HepG2 (cell line): Measurements from ENCODE around the gene LDLRAD4. TPM values are rescaled to one million over a fixed set of nuclear protein-coding genes. Genes with fewer than 3 reads are reported as not detected.

Experiments
- ATAC-seq: fragments of 200-7000 bp; cut with Tn5 transposase; 3 replicates; pipeline ENCODE4 v1.9.1; 2020; ENCODE audit warnings: mild to moderate bottlenecking, moderate library complexity
- BruUV-seq: library from RNA; stranded (reverse); fragments of 400-500 nt; replicated peaks from 2 replicates; lab custom pipeline; 2021; lab: Mats Ljungman, UMichigan
- CTCF ChIA-PET: fragments of 300-600 bp; formaldehyde crosslinking; extraction: SDS; loops from one replicate; lab custom pipeline; 2021; ENCODE audit warnings: low total read pairs, inconsistent platforms, low intra/inter-chr PET ratio; lab: Yijun Ruan, JAX
- POLR2A ChIA-PET: fragments of 350-600 bp; sonication (Branson Sonifier 250); formaldehyde crosslinking; loops from one replicate; lab custom pipeline; 2020; ENCODE audit warnings: antibody characterized with exemption, inconsistent platforms; lab: Yijun Ruan, JAX
- DNase-seq: peaks from one replicate; pipeline ENCODE4 v3.0.0-alpha.2; 2015; ENCODE audit warnings: low spot score
- FAIRE-seq: peaks from 3 replicates; lab custom pipeline; 2011; peaks lifted over from hg19 to GRCh38; lab: Jason Lieb, UNC
- H2AFZ ChIP-seq: one replicate; pipeline ENCODE4 v1.6.1; 2011; ENCODE audit warnings: low read length, inconsistent platforms
- H3K27ac ChIP-seq: fragments of 300-600 bp; 3 replicates; pipeline ENCODE4 v1.8.0; 2011; ENCODE audit warnings: mixed run types, mild to moderate bottlenecking, mixed read lengths, low read length, inconsistent platforms; ENCODE audit not compliant: insufficient read depth; ENCODE audit errors: extremely low read length
- H3K27me3 ChIP-seq, 2 experiments: fragments of 200-600 bp in 1 of 2; 2 replicates in 1 of 2; 3 replicates in 1 of 2; pipeline versions ENCODE4 v1.6.0 to v1.8.0; 2011; ENCODE audit warnings: low read length in 2 of 2, mild to moderate bottlenecking in 2 of 2, moderate library complexity in 2 of 2, inconsistent platforms in 1 of 2; ENCODE audit not compliant: insufficient read depth in 2 of 2, control insufficient read depth in 1 of 2
- H3K36me3 ChIP-seq, 2 experiments: fragments of 200-600 bp in 1 of 2; replicated peaks in 1 of 2; 2 replicates in 1 of 2; 3 replicates in 1 of 2; pipeline versions ENCODE4 v1.5.1 to v1.8.0; 2011; ENCODE audit warnings: low read length in 2 of 2, inconsistent platforms in 1 of 2; ENCODE audit not compliant: insufficient read depth in 2 of 2, control insufficient read depth in 1 of 2
- H3K4me1 ChIP-seq: 2 replicates; pipeline ENCODE4 v1.5.1; 2012; ENCODE audit warnings: low read length, inconsistent platforms; ENCODE audit not compliant: insufficient read depth
- H3K4me2 ChIP-seq: 2 replicates; pipeline ENCODE4 v1.6.0; 2011; ENCODE audit warnings: low read depth, low read length, inconsistent platforms
- H3K4me3 ChIP-seq, 3 experiments: fragments of 200-600 bp in 1 of 3; sonication (generic), shearing (Covaris generic) in 1 of 3; replicated peaks in 1 of 3; 2 replicates each; pipeline ENCODE4 v1.5.1; 2011 to 2016; ENCODE audit warnings: low read length in 3 of 3, inconsistent platforms in 2 of 3, low read depth in 2 of 3, mild to moderate bottlenecking in 2 of 3, control low read depth in 1 of 3, mixed read lengths in 1 of 3; ENCODE audit not compliant: insufficient read depth in 1 of 3
- H3K79me2 ChIP-seq: one replicate; pipeline ENCODE4 v1.6.1; 2011; ENCODE audit warnings: low read length, inconsistent platforms; ENCODE audit not compliant: insufficient read depth
- H3K9ac ChIP-seq: 2 replicates; pipeline ENCODE4 v1.6.0; 2011; ENCODE audit warnings: mild to moderate bottlenecking, low read depth, low read length, inconsistent platforms; ENCODE audit not compliant: insufficient read depth
- H3K9me3 ChIP-seq: 2 replicates; pipeline ENCODE4 v1.5.1; 2012; ENCODE audit warnings: mild to moderate bottlenecking, low read length
- H4K20me1 ChIP-seq: 2 replicates; pipeline ENCODE4 v1.6.0; 2011; ENCODE audit warnings: inconsistent platforms, mild to moderate bottlenecking, low read length, moderate library complexity; ENCODE audit not compliant: insufficient read depth
- ARNT ChIP-seq: fragments of 450-650 bp; IDR thresholded peaks from 2 replicates; pipeline ENCODE4 v1.6.1; 2017
- CENPX ChIP-seq: sonication (generic); formaldehyde crosslinking; IDR thresholded peaks from 2 replicates; pipeline ENCODE4 v1.9.0; 2021; ENCODE audit warnings: mild to moderate bottlenecking, missing genetic modification reagents, moderate library complexity
- CREM ChIP-seq, 2 experiments: sonication (generic) in 1 of 2; formaldehyde crosslinking in 1 of 2; IDR thresholded peaks; 2 replicates each; pipeline versions ENCODE4 v1.4.0 to v1.6.1; 2016 to 2020; ENCODE audit warnings: antibody characterized with exemption in 1 of 2, mild to moderate bottlenecking in 1 of 2, missing genetic modification reagents in 1 of 2
- LRRFIP1 ChIP-seq: sonication (generic); formaldehyde crosslinking; conservative IDR thresholded peaks from 2 replicates; pipeline ENCODE4 v1.4.0; 2020; ENCODE audit warnings: missing genetic modification reagents
- MAF1 ChIP-seq: sonication (generic); formaldehyde crosslinking; IDR thresholded peaks from 2 replicates; pipeline ENCODE4 v1.5.0; 2020; ENCODE audit warnings: missing genetic modification reagents, borderline replicate concordance
- MIXL1 ChIP-seq: IDR thresholded peaks from 2 replicates; pipeline ENCODE4 v1.6.1; 2016
- NCOA1 ChIP-seq: sonication (generic); formaldehyde crosslinking; IDR thresholded peaks from 2 replicates; pipeline ENCODE4 v1.9.0; 2021; ENCODE audit warnings: missing genetic modification reagents
- PTBP1 ChIP-seq: fragments of 200-400 bp; formaldehyde crosslinking; IDR thresholded peaks from 2 replicates; pipeline ENCODE4 v1.6.1; 2018; ENCODE audit warnings: low read length, low read depth; ENCODE audit not compliant: poor library complexity, severe bottlenecking
- RFXAP ChIP-seq: sonication (generic); formaldehyde crosslinking; IDR thresholded peaks from 2 replicates; pipeline ENCODE4 v1.4.0; 2020; ENCODE audit warnings: missing genetic modification reagents, borderline replicate concordance
- ZFY ChIP-seq: sonication (generic); formaldehyde crosslinking; IDR thresholded peaks from 2 replicates; pipeline ENCODE4 v1.4.0; 2020; ENCODE audit warnings: missing genetic modification reagents
- ZNF33B ChIP-seq: sonication (generic); formaldehyde crosslinking; IDR thresholded peaks from 2 replicates; pipeline ENCODE4 v1.5.1; 2020; ENCODE audit warnings: mild to moderate bottlenecking, missing genetic modification reagents
- ZNF34 ChIP-seq: sonication (generic); formaldehyde crosslinking; IDR thresholded peaks from 2 replicates; pipeline ENCODE4 v1.4.0; 2020; ENCODE audit warnings: mild to moderate bottlenecking, missing genetic modification reagents, borderline replicate concordance
- ZNF577 ChIP-seq: sonication (generic); formaldehyde crosslinking; IDR thresholded peaks from 2 replicates; pipeline ENCODE4 v1.4.0; 2020; ENCODE audit warnings: mild to moderate bottlenecking, low read depth, missing genetic modification reagents, borderline replicate concordance
- ZNF766 ChIP-seq: sonication (generic); formaldehyde crosslinking; IDR thresholded peaks from 2 replicates; pipeline ENCODE4 v1.5.0; 2020; ENCODE audit warnings: missing genetic modification reagents, borderline replicate concordance
- WGBS: methylation state at CpG from one replicate; pipeline ENCODE4 v1.1.6; 2017; ENCODE audit warnings: low lambda C conversion rate; 5-methylcytosine and 5-hydroxymethylcytosine counted together
- in situ Hi-C: cut with HindIII; loops from 2 replicates; pipeline ENCODE4 v1.10.0; 2017; ENCODE audit warnings: low pct_unique_long_range_greater_than_20kb; ENCODE audit not compliant: extremely low pct_ligation_motif_present
- intact Hi-C: fragments of 100-400 bp; cut with micrococcal nuclease; formaldehyde crosslinking; loops from one replicate; pipeline ENCODE4 v1.10.0; 2022; ENCODE audit not compliant: unreplicated experiment
- polyA plus RNA-seq, 8 experiments: library from polyadenylated mRNA; depleted of rRNA in 3 of 8; stranded (reverse) in 7 of 8; unstranded in 1 of 8; fragments of >200 nt; fragmentation: Illumina TruSeq in 4 of 8; extraction: Trizol in 4 of 8; gene quantifications; 2 replicates each; pipeline versions ENCODE4 v1.2.1 to v1.2.3, GENCODE V29; 2011 to 2016; ENCODE audit warnings: low read depth in 4 of 8, missing spikeins in 1 of 8, mixed read lengths in 1 of 8; ENCODE audit not compliant: insufficient read depth in 1 of 8
- total RNA-seq, 5 experiments: library from RNA; depleted of rRNA; stranded (reverse); fragments of >200 nt; fragmentation: Illumina TruSeq; extraction: Trizol; gene quantifications; 2 replicates each; pipeline ENCODE4 v1.2.3, GENCODE V29; 2016; ENCODE audit warnings: low read depth in 1 of 5
- TF ChIP-seq, protein P1 (sequence below): sonication (generic); formaldehyde crosslinking; IDR thresholded peaks from 2 replicates; pipeline ENCODE4 v1.4.0; 2020; ENCODE audit warnings: missing genetic modification reagents
- TF ChIP-seq, protein P2 (sequence below): sonication (generic); formaldehyde crosslinking; IDR thresholded peaks from 2 replicates; pipeline ENCODE4 v1.4.0; 2020; ENCODE audit warnings: missing genetic modification reagents

Gene LDLRAD4
- total and polyA plus RNA-seq, 2 of the 13 experiments (the other 11 are each of a cell fraction or from before 2014, with no cell fraction given), result 13.6 to 20.9 TPM

DNA sequence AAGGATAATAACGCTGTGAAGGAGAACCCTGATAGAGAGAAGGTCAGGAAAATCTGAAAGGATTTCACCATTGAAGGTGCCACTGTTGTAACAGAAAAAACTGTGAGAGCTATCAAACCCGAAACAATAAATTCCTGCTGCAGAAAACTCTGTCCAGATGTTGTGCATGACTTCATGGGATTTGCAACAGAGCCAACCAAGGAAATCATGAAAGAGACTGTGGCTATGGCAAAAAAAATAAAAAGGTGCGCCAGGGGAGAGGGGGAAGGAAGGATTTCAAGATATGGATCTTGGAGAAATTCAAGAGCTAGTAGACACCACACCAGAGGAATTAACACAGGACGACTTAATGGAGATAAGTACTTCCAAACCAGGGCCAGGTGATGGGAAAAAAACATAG is 88.0 kb downstream of the LDLRAD4 start:
- ATAC-seq (no peak), DNase-seq (no peak), FAIRE-seq (no peak)
- H3K79me2 ChIP-seq, result no peaks in the 10 kb centered on the region
- WGBS, result 94% methylated on average over 4 of the region's 4 CpGs
- no peaks in the 10 kb centered on the region for H3K27me3 ChIP-seq
- ChIA-PET POLR2A (no interaction called here), CTCF (no interaction called here)
- no TSS peak for BruUV-seq
- H3K36me3 ChIP-seq, result no peaks in the 10 kb centered on the region
- no peak overlapping the region for H3K9ac ChIP-seq
- TF ChIP-seq ZNF766 (no peak), LRRFIP1 (no peak), CENPX (CRISPR knock-in tag) (no peak), ZFY (CRISPR knock-in tag) (no peak), ZNF33B (CRISPR knock-in tag) (no peak), PTBP1 (no peak), ZNF34 (CRISPR knock-in tag) (no peak), CREM (IDR thresholded peaks at IDR 0.05) (no peak), CREM (CRISPR knock-in tag; IDR thresholded peaks at IDR 0.05) (no peak), MIXL1 (no peak), RFXAP (no peak), NCOA1 (CRISPR knock-in tag) (no peak), ZNF577 (CRISPR knock-in tag) (no peak), ARNT (no peak), MAF1 (CRISPR knock-in tag) (no peak)
- TF ChIP-seq, protein P1, sequence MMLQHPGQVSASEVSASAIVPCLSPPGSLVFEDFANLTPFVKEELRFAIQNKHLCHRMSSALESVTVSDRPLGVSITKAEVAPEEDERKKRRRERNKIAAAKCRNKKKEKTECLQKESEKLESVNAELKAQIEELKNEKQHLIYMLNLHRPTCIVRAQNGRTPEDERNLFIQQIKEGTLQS (CRISPR knock-in tag), result no peak
- TF ChIP-seq, protein P2, sequence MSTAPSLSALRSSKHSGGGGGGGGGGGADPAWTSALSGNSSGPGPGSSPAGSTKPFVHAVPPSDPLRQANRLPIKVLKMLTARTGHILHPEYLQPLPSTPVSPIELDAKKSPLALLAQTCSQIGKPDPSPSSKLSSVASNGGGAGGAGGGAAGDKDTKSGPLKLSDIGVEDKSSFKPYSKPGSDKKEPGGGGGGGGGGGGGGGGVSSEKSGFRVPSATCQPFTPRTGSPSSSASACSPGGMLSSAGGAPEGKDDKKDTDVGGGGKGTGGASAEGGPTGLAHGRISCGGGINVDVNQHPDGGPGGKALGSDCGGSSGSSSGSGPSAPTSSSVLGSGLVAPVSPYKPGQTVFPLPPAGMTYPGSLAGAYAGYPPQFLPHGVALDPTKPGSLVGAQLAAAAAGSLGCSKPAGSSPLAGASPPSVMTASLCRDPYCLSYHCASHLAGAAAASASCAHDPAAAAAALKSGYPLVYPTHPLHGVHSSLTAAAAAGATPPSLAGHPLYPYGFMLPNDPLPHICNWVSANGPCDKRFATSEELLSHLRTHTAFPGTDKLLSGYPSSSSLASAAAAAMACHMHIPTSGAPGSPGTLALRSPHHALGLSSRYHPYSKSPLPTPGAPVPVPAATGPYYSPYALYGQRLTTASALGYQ, result no peak
- H2AFZ ChIP-seq, result no peak overlapping the region
- H3K4me3 ChIP-seq, result no peak overlapping the region
- H3K27ac ChIP-seq, result no peak overlapping the region
- H3K9me3 ChIP-seq, result no peaks in the 10 kb centered on the region
- in situ Hi-C loops, result no loop called here
- H3K4me1 ChIP-seq, result no peaks in the 10 kb centered on the region
- H4K20me1 ChIP-seq, result no peaks in the 10 kb centered on the region
- no peak overlapping the region for H3K4me2 ChIP-seq
- intact Hi-C loops, result no loop called here
